CD4-positive, alpha-beta T cell treated with Interleukin-15 for 4 hours (primary cell): Measurements from ENCODE around the gene SGTB.
"Not testable (repeated sequence)": the region's sequence is repeated elsewhere in the genome, so short reads cannot be mapped to it uniquely, and the experiment has no call there.

Experiments
- DNase-seq: peaks from one replicate; pipeline ENCODE4 v3.0.0-alpha.2; 2020; ENCODE audit warnings: low spot score

Gene SGTB

DNA sequence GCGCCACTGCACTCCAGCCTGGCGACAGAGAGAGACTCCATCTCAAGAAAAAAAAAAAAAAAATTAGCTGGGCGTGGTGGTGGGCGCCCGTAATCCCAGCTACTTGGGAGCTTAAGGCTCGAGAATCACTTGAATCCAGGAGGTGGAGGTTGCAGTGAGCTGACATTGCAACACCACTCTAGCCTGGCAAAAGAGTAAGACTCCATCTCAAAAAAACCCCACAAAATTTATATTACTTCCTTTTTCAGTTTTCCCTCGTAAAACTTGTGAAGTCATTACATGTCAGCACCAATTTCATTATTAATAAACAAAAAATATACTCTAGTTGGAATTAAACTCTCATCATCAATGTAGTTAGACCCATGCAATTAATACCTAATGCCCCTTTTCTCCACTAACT, 53.2 kb downstream of the SGTB start:
- DNase-seq, result no peak

DNA sequence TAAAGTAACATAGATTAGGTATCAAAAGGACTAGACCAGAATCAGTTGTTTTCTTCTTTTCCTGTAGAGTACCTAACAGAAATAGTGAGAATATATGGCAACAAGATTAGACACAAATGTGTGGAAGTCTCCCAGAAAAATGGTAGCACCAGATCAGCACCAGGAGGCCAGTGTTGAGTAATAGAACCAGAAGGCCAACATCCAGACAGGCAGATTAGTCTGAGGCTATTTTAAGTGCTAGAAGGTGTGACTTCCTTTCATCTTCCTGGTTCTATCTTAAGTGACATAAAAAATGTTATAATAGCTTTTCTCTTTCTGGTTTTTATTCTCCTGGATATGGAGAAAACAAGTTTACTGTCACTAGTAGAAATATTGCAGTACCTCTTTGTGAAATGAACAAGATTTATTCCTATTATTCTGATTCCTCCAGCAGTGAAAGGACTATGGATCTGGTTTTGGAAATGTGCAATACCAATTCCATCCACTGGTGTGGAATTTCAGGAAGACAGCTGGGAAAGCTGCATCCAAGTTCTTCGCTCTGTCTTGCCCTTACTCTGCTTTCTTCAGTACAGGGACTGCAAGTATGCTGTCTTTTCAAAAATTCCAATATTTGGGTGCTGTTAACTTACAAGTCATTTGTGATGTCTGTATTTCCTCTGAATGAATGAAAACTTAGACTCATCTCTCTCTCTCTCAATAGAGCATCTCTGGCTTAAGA, 57.9 kb downstream of the SGTB start:
- DNase-seq, result no peak

DNA sequence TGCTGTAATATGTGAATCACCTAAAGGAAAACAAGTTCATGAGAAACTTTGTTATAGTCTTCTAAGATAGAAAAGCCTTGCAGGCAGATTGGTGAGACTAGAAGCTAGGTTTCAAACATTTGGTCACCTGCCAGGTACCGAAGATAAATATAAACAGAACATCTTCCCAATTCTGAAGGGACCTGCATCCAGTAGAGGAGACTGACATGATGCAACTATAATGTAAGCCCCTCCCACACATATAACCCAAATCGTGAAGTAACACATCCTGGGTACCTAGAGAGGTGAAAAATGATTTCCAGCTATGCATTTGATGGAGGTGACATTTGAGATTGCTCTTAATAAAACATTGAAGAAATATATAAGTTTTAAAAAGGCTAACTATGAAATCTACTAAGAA, 67.2 kb downstream of the SGTB start:
- no peak for DNase-seq

DNA sequence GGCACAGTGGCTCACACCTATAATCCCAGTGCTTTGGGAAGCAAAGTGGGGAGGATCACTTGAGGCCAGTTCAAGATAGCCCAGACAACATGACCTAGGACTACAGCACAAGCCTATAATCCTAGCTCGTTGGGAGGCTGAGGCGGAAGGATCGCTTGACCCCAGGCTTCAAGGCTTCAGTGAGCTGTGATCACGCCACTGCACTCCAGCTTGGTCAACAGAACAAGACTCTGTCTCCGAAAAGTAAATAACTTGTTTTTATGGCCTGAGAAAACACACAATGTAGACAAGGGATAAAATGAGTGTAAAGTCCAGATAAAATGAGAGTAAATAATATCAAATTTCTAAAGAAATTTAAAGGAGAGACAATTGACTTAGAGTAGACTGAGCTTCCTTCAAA, 70.8 kb downstream of the SGTB start:
- DNase-seq, result no peak

DNA sequence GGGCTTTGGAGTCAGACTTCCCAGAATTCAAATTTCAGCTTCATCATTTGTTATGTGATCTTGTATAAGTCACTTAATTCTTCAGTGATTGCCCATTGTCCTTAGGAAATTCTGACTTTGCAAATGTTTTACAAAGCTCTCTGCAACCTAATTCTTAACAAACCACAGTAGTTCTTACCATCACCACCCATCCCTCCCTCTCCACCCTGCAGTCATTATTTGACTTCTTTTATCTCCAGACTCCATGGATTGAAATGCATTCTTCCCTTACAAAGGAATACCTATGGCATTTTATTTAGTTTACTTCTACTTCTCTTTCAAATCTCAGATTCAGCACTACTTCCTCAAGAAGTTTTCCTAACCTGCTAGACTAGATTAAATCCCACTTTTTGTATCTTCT, 74.0 kb downstream of the SGTB start:
- no peak for DNase-seq

DNA sequence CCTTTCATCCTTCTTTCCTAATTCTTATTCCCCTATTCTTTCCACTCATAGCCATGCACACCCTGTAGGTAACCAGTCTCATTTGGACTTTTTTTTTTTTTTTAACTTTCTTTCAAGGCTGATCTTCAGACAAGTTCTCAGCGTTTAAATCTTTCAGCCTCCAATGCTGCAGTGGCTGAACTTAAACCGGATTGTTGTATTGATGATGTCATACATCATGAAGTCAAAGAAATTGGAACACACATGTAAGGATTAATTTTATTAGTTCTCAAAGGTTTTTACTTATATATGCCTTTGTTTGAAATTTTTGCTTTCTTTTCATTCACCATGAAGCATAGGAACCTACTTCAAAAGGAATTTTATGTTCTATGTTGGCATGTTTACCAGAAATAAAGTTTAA, 75.0 kb downstream of the SGTB start:
- DNase-seq, result no peak

DNA sequence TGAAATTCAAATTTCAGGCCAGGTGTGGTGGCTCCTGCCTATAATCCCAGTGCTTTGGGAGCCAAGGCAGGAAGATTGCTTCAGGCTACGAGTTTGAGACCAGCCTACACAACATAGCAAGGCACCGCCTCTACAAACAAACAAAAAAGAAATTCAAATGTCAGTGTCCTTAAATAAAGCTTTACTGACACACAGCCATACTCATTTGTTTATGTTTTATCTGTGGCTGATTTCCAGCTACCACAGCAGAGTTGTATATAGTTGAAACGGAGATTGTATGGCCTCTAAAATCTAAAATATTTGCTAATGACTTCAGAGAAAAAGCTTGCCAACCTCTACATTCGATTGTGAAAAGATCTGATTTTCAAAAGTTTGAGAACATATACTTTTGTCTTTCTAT, 81.7 kb downstream of the SGTB start:
- DNase-seq, result no peak

DNA sequence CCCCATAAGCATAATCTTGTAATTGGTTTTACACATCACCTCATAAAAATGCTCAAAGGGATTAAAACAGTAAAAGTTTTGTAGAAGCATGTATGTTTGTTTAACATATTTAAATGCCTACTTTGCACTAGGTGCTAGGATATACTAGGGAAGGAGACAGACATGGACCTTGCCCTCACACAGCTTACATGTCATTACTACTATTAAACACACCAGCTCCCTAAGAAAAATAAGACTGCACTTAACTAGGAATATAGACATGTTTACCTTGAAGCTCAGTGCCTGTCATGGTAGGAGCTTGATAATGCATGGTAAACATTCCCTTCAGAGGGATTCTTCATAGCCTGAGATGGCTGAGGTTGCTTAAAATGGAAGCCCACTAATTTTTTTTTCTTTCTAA, 90.9 kb downstream of the SGTB start:
- DNase-seq, result no peak

DNA sequence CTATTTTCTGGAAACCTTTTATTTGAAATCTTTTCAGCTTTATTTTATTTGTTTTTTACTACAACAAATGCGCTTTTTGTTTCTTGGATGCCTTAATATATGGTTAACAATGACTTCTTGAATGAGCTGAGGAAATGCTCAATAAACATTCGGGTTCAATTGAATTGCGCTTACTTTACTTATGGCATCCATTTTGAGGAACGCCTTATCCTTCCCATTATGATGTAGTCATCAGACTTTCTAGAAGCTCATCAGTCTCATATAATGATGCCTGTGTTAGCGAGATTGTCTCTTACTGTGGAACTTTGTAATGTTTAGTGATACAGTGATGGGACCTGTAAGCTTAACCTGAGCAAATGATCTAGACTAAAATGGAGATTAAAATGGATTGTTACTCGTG, 96.2 kb downstream of the SGTB start:
- no peak for DNase-seq

DNA sequence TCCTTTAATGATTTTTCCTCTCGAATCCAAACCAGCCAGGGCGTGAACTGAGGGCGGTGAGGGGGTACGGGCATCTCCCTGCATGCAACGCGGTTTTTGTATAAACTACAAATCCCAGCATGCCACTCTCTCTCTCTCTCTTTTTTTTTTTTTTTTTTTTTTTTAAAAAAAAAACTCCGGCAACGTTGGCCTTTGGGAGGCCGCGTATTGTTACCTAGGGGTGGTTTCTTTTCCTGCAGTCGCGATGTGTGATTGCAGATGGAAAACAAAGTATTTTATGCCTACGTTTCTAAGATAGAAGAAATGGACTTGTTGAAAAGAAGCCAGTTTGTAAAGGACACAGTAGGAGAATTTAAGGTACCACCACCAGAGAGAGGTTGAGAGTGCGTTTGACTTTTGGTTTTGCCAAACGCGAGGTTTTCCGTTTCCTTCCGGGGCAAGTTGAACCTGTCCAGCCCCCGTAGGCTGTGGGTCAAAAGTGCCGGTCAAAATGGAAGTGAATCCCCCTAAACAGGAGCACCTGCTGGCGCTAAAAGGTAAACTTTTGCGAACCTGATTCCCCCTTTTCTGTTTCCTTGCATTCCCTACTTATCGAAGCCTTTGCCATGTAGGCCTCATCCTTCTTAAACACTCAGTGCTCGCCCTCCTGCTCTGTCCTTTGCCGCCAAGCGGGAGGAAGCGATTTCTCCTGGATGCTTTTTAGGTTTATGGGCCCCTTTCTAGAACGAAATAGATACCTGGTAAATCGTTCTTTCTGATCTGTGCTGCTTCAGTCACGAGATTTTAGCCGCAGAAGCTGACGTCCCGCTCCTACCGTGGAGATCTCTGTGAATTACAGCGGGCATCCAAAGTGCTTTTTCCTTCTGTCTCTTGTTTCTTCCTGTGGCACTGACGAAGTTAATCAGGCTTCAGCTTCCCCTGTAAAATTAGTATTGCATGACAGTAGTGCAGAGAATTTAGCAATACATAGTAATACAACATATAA, 97.0 kb downstream of the SGTB start, which contains the start of the genes SHLD3 and TRAPPC13:
Gene SHLD3, plus strand, starts transcription at position 457 of the 985 bp plus-strand sequence. CDS start 4,561 bp downstream, outside the sequence.
Gene TRAPPC13, plus strand, starts transcription at position 457 of the 985 bp plus-strand sequence. Its CDS starts 34 bp downstream, at position 491.
- peak; percentile 89 for DNase-seq

DNA sequence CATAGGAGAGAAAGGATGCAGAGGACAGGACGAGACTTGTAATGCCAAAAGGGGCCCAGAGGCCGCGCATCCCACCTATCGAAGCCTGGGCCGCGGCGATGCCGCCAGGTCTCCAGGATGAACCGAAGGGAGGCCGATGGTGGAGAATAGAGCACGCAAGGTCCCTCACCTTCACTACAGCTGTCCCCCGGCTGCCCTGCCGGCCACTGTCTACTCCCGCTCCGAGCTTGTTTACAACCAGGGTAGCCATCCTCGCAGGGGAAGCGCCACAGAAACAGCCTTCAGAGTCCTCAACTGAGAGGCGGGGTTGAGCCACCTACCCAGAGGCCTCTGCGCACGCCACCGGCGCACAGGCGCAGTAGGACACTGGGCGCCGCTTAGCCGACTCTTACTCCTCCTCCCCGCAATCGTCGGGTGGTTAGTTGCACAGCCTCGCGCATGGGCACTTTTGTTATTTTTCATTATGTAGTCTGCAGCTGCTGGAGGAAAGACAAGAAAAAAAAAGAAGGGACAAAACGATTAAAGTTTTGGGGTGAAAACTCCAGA, 97.8 kb downstream of the SGTB start, which contains the start of gene TRIM23:
Gene TRIM23, minus strand, starts transcription at position 309 of the 546 bp plus-strand sequence. Its CDS starts 59 bp downstream, at position 250.
- DNase-seq, result peak; percentile 92

DNA sequence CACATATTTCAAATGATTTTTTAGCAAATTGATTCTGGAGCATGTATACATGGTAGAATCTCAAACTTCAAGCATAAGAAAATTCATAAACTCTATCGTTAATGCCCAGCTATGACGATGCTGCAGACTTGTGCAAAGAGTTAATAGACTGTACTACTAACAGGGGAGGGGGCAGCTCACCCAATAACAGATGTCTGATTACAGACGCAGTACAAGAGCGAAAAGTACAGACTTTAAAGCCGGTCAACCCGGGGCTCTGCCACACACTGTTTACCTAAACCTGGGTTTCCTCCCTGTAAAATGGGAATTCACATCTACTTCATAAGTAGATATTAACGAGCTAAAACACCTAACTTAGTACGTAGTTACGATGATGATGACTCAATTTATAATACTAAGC, 98.4 kb downstream of the SGTB start:
- DNase-seq, result no peak

DNA sequence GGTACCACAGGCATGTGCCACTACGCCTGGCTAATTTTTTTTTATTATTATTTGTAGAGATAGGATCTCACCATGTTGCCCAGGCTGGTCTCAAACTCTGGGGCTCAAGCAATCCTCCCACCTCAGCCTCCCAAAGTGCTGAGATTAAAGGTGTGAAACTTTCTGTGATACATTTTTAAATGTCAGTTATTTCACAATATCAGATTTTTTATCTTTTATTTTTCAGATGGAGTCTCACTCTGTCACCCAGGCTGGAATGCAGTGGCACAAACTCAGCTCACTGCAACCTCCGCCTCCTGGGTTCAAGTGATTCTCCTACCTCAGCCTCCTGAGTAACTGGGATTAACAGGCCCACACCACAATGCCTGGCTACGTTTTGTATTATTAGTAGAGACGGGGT, 99.9 kb downstream of the SGTB start:
- DNase-seq, result not testable (repeated sequence)

DNA sequence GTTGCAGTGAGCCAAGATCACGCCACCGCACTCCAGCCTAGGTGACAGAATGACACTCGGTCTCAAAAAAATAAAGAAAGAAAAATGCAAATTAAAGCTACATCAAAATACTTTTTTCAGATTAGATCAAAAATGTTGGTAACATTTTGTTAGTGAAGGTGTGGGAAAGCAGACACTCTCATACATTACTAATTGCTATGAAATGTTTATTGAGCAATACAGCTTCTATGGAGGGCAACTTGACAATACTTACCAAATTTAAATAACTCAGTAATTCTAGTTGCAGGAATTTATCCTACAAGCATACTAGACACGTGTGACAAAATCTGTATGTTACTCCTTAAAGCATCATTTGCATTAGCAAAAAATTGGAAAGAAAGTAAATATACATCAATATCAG, 101.9 kb downstream of the SGTB start:
- no peak for DNase-seq
